GM12878 (cell line): ENCODE results near the gene NIFK. TPM values are rescaled to one million over a fixed set of nuclear protein-coding genes. Genes with fewer than 3 reads are reported as not detected.

Experiments
- ATAC-seq: fragments of 200-7000 bp; cut with Tn5 transposase; 3 replicates; pipeline ENCODE4 v1.9.1; 2020; ENCODE audit warnings: mild to moderate bottlenecking, moderate library complexity
- BruUV-seq: library from RNA; stranded (reverse); fragments of 400-500 nt; replicated peaks from 2 replicates; lab custom pipeline; 2021; lab: Mats Ljungman, UMichigan
- CTCF ChIA-PET: fragments of 300-600 bp; sonication (Branson Sonifier 250); formaldehyde crosslinking; extraction: SDS; loops from one replicate; lab custom pipeline; 2021; ENCODE audit warnings: inconsistent platforms; lab: Yijun Ruan, JAX
- POLR2A ChIA-PET: fragments of 350-600 bp; formaldehyde crosslinking; extraction: SDS; loops from one replicate; lab custom pipeline; 2021; ENCODE audit warnings: inconsistent platforms; lab: Charles Lee
- RAD21 ChIA-PET: fragments of 300-600 bp; sonication (Branson Sonifier 250); formaldehyde crosslinking; loops from one replicate; lab custom pipeline; 2023; ENCODE audit warnings: antibody characterized with exemption; ENCODE audit not compliant: unreplicated experiment; lab: Charles Lee
- SMC1A ChIA-PET: fragments of 300-600 bp; sonication (Branson Sonifier 250); formaldehyde crosslinking; loops from one replicate; lab custom pipeline; 2023; ENCODE audit not compliant: unreplicated experiment, uncharacterized antibody; lab: Charles Lee
- DNase-seq: peaks from one replicate; pipeline ENCODE4 v3.0.0-alpha.2; 2011; ENCODE audit warnings: low read depth, low spot score
- FAIRE-seq: peaks from 3 replicates; lab custom pipeline; 2011; peaks lifted over from hg19 to GRCh38; lab: Jason Lieb, UNC
- H2AFZ ChIP-seq: 2 replicates; pipeline ENCODE4 v1.6.0; 2011; ENCODE audit warnings: low read depth, low read length, control low read depth; ENCODE audit not compliant: control insufficient read depth
- H3K27ac ChIP-seq: 2 replicates; pipeline ENCODE4 v1.5.1; 2011; ENCODE audit warnings: control low read depth; ENCODE audit not compliant: control insufficient read depth, insufficient read depth
- H3K27me3 ChIP-seq, 2 experiments: replicated peaks in 1 of 2; 2 replicates each; pipeline versions ENCODE4 v1.6.0 to v1.6.1; 2011; ENCODE audit warnings: low read length in 1 of 2; ENCODE audit not compliant: control insufficient read depth in 2 of 2, insufficient read depth in 2 of 2
- H3K36me3 ChIP-seq, 2 experiments: 2 replicates each; pipeline ENCODE4 v1.5.1; 2011; ENCODE audit warnings: low read length in 1 of 2; ENCODE audit not compliant: control insufficient read depth in 2 of 2, insufficient read depth in 2 of 2
- H3K4me1 ChIP-seq: 2 replicates; pipeline ENCODE4 v1.6.1; 2011; ENCODE audit warnings: mild to moderate bottlenecking, low read length, moderate library complexity, mixed read lengths; ENCODE audit not compliant: control insufficient read depth, insufficient read depth
- H3K4me2 ChIP-seq: 2 replicates; pipeline ENCODE4 v1.6.0; 2011; ENCODE audit warnings: control low read depth; ENCODE audit not compliant: control insufficient read depth, insufficient read depth
- H3K4me3 ChIP-seq: fragments of 200-600 bp; sonication (generic); 2 replicates; pipeline ENCODE4 v1.5.1; 2016
- H3K79me2 ChIP-seq: 2 replicates; pipeline ENCODE4 v1.6.0; 2011; ENCODE audit warnings: low read length; ENCODE audit not compliant: control insufficient read depth, insufficient read depth
- H3K9ac ChIP-seq: 2 replicates; pipeline ENCODE4 v1.8.0; 2011; ENCODE audit warnings: low read length, control low read depth, mixed read lengths; ENCODE audit not compliant: control insufficient read depth, insufficient read depth
- H3K9me3 ChIP-seq: replicated peaks from 3 replicates; pipeline ENCODE4 v1.5.1; 2011; ENCODE audit warnings: mild to moderate bottlenecking, low read length; ENCODE audit not compliant: control insufficient read depth, insufficient read depth
- H4K20me1 ChIP-seq: 2 replicates; pipeline ENCODE4 v1.6.0; 2011; ENCODE audit not compliant: control insufficient read depth, insufficient read depth
- ELK1 ChIP-seq: IDR thresholded peaks from 2 replicates; pipeline ENCODE4 v1.6.1; 2012; ENCODE audit warnings: low read depth, low read length, improper control_type of control experiment
- ESRRA ChIP-seq: IDR thresholded peaks from 2 replicates; pipeline ENCODE4 v1.6.1; 2012; ENCODE audit warnings: mild to moderate bottlenecking, low read length, improper control_type of control experiment
- JUNB ChIP-seq: IDR thresholded peaks from 2 replicates; pipeline ENCODE4 v1.6.1; 2016; ENCODE audit warnings: antibody characterized with exemption, mild to moderate bottlenecking
- KAT2A ChIP-seq: conservative IDR thresholded peaks from 2 replicates; pipeline ENCODE4 v1.6.1; 2011; ENCODE audit warnings: low read depth, low read length; ENCODE audit not compliant: control insufficient read depth
- NBN ChIP-seq: fragments of 450-650 bp; IDR thresholded peaks from 2 replicates; pipeline ENCODE4 v1.6.1; 2016
- RBBP5 ChIP-seq: fragments of 200-600 bp; sonication (generic); conservative IDR thresholded peaks from 2 replicates; pipeline ENCODE4 v1.6.1; 2016
- REST ChIP-seq: IDR thresholded peaks from 2 replicates; pipeline ENCODE4 v1.6.1; 2012; ENCODE audit warnings: mild to moderate bottlenecking, low read depth, low read length
- RUNX3 ChIP-seq: IDR thresholded peaks from 2 replicates; pipeline ENCODE4 v1.6.1; 2012; ENCODE audit warnings: low read length, inconsistent platforms
- SMARCA5 ChIP-seq: fragments of 450-650 bp; IDR thresholded peaks from 2 replicates; pipeline ENCODE4 v1.6.1; 2017; ENCODE audit warnings: mild to moderate bottlenecking
- SP1 ChIP-seq: IDR thresholded peaks from one replicate; pipeline ENCODE4 v1.6.1; 2011; ENCODE audit warnings: low read depth, low read length
- SUZ12 ChIP-seq: fragments of 200-600 bp; sonication (generic); IDR thresholded peaks from one replicate; pipeline ENCODE4 v1.6.1; 2018; ENCODE audit warnings: antibody characterized with exemption, mild to moderate bottlenecking; ENCODE audit not compliant: unreplicated experiment
- WGBS: methylation state at CpG from one replicate; pipeline ENCODE4 v1.1.6; 2016; ENCODE audit warnings: low lambda C conversion rate; ENCODE audit not compliant: insufficient replicate concordance, insufficient coverage; ENCODE audit errors: missing lambda C conversion rate; 5-methylcytosine and 5-hydroxymethylcytosine counted together
- in situ Hi-C: fragments of 300-500 bp; cut with MboI; formaldehyde crosslinking; loops from 9 replicates; pipeline ENCODE4 v1.14.3; 2018; ENCODE audit warnings: mixed read lengths
- intact Hi-C: fragments of 100-400 bp; cut with micrococcal nuclease; formaldehyde crosslinking; loops from one replicate; pipeline ENCODE4 v1.14.2; 2022; ENCODE audit not compliant: unreplicated experiment
- polyA plus RNA-seq, 11 experiments: library from polyadenylated mRNA; depleted of rRNA in 4 of 11; unstranded in 6 of 11; stranded (reverse) in 5 of 11; fragments of >200 nt; fragmentation: Nextera tagmentation in 4 of 11; fragmentation: Illumina TruSeq in 1 of 11; extraction: Ambion mirVana in 4 of 11; extraction: Trizol in 1 of 11; gene quantifications; 1 replicate in 1 of 11; 2 replicates in 10 of 11; pipeline versions ENCODE4 v1.2.1 to v1.2.3, GENCODE V29; 2011 to 2016; ENCODE audit warnings: inconsistent platforms in 2 of 11, missing spikeins in 2 of 11, low read depth in 1 of 11
- total RNA-seq, 4 experiments: library from RNA; depleted of rRNA in 3 of 4; stranded (reverse); fragments of >200 nt in 3 of 4; fragmentation: Illumina TruSeq in 1 of 4; extraction: Trizol in 1 of 4; gene quantifications; 2 replicates each; pipeline versions ENCODE4 v1.2.1 to v1.2.3, GENCODE V29; 2013 to 2021

Gene NIFK
- total and polyA plus RNA-seq, 10 of the 15 experiments (the other 5 are each of a cell fraction or from before 2014, with no cell fraction given) = 47.2 to 286 (median 157) TPM

- TF ChIP-seq ELK1 = no peak
- no peak for TF ChIP-seq SMARCA5
- TF ChIP-seq SP1 = no peak
These were observed 8.7 kb downstream of the NIFK start (continued) for GRCh38 chr2:121727950-121728349.

GRCh38 chr2:121727332-121727731 is 9.3 kb downstream of the NIFK start:
- peaks cover 10 to 22% of the 10 kb centered on the region in 2 experiments for H3K36me3 ChIP-seq
- H3K27me3 ChIP-seq = no peaks in the 10 kb centered on the region
- CTCF ChIA-PET = interaction anchor here (1.3 kb wide), 1 partner anchor 219 kb away, joined by 4 read pairs; no protein-coding TSS in a partner anchor
- SMC1A ChIA-PET = interaction anchor here (0.8 kb wide), 1 partner anchor 26 kb away, joined by 3 read pairs; no protein-coding TSS in a partner anchor
- no peak overlapping the region for H3K4me2 ChIP-seq
- DNase-seq = no peak
- no peak for ATAC-seq
- no peak overlapping the region for H2AFZ ChIP-seq
- no peak overlapping the region for H3K4me3 ChIP-seq
- 96% methylated on average over 2 of the region's 2 CpGs for WGBS
- no peak overlapping the region for H3K27ac ChIP-seq
- POLR2A ChIA-PET = interaction anchor here (2.1 kb wide), 1 partner anchor 9 kb away, joined by 8 read pairs; the partner anchor contains the start of gene NIFK
- TSS peak; percentile 29 for BruUV-seq
- H3K79me2 ChIP-seq = no peaks in the 10 kb centered on the region
- H3K9ac ChIP-seq = no peak overlapping the region
- no peaks in the 10 kb centered on the region for H3K9me3 ChIP-seq
- H3K4me1 ChIP-seq = no peaks in the 10 kb centered on the region
- TF ChIP-seq JUNB = no peak
- TF ChIP-seq ESRRA = no peak
- TF ChIP-seq RUNX3 = no peak
- no peak for TF ChIP-seq SUZ12
- no peak for TF ChIP-seq RBBP5
- TF ChIP-seq ELK1 = no peak
- TF ChIP-seq KAT2A = no peak
- no peak for TF ChIP-seq REST
- TF ChIP-seq NBN = no peak
- H4K20me1 ChIP-seq = no peaks in the 10 kb centered on the region
- in situ Hi-C loops (no loop called here), intact Hi-C loops (no loop called here)
- RAD21 ChIA-PET = no interaction called here
- FAIRE-seq = no peak
